ENCODE results near the gene GCLM. TPM values are rescaled to one million over a fixed set of nuclear protein-coding genes. Genes with fewer than 3 reads are reported as not detected.
A peak's percentile ranks its signal among the peaks of the same experiment; 100 is the strongest.
"Not testable (repeated sequence)": the region's sequence is repeated elsewhere in the genome, so short reads cannot be mapped to it uniquely, and the experiment has no call there.

Gene GCLM
- 10 to 100 TPM; 13.5 to 14.0 TPM for total RNA-seq
- long read RNA-seq, full-length matches to known transcripts = 54 of 59 reads
- long read RNA-seq, partial matches to known transcripts = 0 of 59 reads
- long read RNA-seq, other reads (novel, unspliced or antisense) = 5 of 59 reads

DNA sequence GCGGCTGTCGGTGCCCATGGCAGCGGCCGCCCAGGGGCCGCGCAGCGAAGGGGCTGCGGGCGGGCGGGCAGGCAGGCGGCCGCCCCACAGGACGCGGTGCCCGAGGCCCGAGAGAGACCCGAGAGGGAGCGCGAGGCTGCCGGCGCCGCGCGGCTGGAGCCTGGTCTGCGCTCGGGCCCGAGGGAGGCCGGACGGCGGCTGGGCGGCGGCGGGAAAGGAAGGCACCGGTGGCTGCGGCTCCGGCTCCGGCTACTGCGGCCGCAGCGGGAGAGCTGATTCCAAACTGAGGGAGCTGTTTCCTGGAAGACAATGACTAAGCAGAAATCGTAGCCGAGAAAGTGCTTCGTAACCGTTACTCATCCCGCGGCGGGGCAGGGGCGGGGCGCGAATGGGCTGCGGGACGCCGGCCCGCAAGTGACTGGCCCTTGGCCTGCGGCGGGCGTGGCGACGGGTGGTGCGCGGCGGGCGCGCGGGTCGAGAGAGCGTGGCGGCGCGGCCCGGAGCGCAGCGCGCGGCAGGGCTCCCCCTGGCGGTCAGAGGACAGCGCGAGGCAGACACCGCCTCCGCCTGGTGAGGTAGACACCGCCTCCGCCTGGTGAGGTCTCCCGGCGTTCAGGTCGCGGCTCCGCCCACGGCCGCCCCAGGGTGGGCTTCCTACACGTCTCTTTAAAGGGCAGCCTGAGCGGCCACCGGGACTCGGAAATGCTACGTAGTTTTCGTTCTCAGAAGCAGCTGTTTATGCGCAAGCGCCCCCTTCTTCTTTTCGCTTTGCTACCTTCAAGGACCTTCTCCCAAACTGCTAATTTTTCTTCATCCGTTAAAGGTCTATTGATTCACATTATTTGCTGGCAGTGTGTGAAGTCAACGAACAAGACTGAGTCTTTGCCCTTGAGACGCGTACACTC lies at the start of gene GCLM:
Gene GCLM (minus strand): TSS at position 285 of the 905 bp plus-strand sequence. CDS start 267 bp downstream, at position 18.
- DNase-seq (peak; percentile 91 to 95), ATAC-seq (peak; percentile 95)
- intact Hi-C loops (cut with DNase I, micrococcal nuclease) = no loop called here

DNA sequence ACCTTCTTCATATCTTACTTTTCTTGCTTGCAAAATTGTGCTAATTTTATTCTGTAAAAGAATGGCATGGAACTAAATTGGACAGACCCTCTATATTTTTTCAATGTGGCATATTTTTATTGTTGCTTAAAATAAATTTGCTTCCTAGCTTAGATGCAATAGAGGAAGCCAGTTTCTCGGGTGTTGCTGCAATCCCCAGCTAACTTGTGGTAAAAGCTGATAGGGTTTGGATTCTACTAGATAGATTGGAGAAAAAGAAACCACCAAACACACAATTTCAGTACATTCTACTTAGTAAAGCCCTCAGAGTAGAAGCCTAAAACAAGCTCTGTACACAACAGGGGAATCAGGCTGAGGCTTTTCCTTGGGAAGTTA lies 49.5 kb upstream of the GCLM start:
- ATAC-seq (no peak), DNase-seq (no peak)
- intact Hi-C loops (cut with DNase I, micrococcal nuclease) = no loop called here

DNA sequence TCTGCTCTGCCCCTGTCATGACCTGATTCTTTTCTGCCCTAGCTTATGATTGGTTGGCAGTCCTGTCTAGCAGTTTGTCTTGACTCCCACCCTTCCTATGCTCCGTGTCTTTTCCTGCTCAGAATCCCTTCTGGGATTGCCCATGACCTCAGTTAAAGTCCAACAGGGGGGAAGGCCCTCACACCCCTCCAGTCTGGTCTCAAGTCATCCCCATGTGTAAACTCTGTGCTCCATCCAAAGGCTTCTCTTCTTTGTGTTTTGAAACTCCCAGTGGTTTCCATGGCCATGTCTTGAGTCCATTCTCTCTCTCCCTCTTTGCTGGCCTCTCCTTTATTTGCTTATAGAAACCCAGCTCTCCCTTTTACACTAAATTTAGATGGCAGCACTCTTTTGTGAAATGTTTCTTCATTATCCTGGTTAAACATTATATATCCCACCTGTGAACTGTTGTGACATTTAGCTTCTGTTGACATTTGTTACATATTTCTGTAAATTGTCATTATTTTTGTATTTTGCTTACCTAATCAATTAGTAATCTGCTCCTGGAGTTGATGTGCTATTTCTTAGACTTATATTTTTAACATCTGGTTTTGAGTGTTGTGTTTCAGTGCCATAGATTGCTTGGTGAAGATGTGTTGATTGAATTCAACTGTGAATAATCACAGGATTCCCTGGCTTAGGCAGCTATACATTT lies 48.9 kb upstream of the GCLM start:
- intact Hi-C loops (cut with DNase I, micrococcal nuclease) = no loop called here
- DNase-seq (no peak), ATAC-seq (no peak)

- intact Hi-C loops (cut with DNase I, micrococcal nuclease) = no loop called here
- DNase-seq (no peak), ATAC-seq (no peak)
Measured at GRCh38 chr1:93955765-93956164, 46.5 kb upstream of the GCLM start.

- peak; percentile 64 for ATAC-seq
- intact Hi-C loops (cut with DNase I, micrococcal nuclease); DNase-seq: not testable (repeated sequence)
Measured at GRCh38 chr1:93947002-93947686, 37.9 kb upstream of the GCLM start.

DNA sequence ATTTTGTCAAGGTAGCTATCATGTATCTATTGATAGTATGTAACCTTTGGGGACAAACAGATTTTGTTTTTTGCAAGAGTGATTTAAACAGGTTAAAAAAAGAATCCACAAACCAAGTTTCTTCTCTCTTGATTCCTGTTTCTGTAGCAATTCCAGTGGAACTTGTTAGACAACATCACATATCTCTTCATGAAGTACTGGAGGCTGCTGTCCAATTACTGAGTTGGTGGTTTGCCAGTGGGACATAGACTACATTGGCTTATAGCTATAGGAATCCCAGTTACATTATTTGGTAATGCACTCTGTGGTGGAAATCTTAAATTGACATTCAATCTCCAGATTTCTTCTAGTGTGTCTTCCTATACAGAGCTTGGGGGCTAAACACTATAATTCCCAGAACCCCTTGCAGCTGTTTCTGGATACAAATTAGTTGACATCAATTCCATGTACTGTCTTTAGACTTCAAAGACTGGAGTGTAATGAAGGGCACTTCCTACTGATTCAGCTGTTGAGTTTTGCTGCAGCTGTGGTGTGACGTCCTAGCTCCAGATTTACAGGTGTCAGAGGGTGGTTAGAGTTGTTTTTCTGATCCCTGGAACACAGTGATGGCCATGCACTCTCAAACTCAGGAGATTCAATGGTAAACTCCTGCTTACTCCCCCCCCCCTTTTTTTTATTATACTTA lies 29.4 kb upstream of the GCLM start:
- intact Hi-C loops (cut with DNase I, micrococcal nuclease) = no loop called here
- ATAC-seq (no peak), DNase-seq (no peak)

DNA sequence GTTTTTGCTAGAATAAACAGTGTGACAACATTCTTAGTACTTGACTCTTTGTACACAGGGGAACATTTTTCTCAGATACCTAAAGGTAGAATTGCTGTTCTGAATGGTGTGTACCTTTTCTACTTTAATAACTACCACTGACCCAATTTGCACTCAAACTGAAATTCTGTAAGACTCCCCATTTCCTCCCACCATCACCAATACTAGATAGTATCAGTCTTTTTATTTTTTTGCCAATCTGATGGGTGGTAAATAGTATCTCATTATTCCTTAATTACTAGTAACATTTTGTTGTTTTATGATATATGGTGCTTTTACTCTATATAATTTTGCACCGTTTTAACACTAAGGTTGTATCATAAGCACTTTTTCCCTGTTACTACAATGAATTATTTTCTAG lies 28.8 kb upstream of the GCLM start:
- DNase-seq (no peak), ATAC-seq (no peak)
- intact Hi-C loops (cut with DNase I, micrococcal nuclease) = no loop called here

- ATAC-seq (no peak), DNase-seq (no peak)
- intact Hi-C loops (cut with DNase I, micrococcal nuclease) = no loop called here
Measured at GRCh38 chr1:93925206-93925605, 16.0 kb upstream of the GCLM start.

- DNase-seq (no peak), ATAC-seq (no peak)
- intact Hi-C loops (cut with DNase I, micrococcal nuclease) = loop anchor here in 1 of 2 donors (5.0 kb wide), 1 partner anchor 103 kb away; no protein-coding TSS in a partner anchor
Measured at GRCh38 chr1:93919780-93920179, 10.6 kb upstream of the GCLM start.

- DNase-seq (no peak), ATAC-seq (no peak)
- intact Hi-C loops (cut with DNase I, micrococcal nuclease) = no loop called here
Measured at GRCh38 chr1:93917302-93917701, 8.1 kb upstream of the GCLM start.

- DNase-seq; ATAC-seq; intact Hi-C loops (cut with DNase I, micrococcal nuclease): not testable (repeated sequence)
Measured at GRCh38 chr1:93910880-93911279, 1.6 kb upstream of the GCLM start.

GRCh38 chr1:93910305-93910704 lies 1.1 kb upstream of the GCLM start:
- no peak for ATAC-seq
- no peak for DNase-seq
- intact Hi-C loops (cut with DNase I, micrococcal nuclease) = no loop called here

DNA sequence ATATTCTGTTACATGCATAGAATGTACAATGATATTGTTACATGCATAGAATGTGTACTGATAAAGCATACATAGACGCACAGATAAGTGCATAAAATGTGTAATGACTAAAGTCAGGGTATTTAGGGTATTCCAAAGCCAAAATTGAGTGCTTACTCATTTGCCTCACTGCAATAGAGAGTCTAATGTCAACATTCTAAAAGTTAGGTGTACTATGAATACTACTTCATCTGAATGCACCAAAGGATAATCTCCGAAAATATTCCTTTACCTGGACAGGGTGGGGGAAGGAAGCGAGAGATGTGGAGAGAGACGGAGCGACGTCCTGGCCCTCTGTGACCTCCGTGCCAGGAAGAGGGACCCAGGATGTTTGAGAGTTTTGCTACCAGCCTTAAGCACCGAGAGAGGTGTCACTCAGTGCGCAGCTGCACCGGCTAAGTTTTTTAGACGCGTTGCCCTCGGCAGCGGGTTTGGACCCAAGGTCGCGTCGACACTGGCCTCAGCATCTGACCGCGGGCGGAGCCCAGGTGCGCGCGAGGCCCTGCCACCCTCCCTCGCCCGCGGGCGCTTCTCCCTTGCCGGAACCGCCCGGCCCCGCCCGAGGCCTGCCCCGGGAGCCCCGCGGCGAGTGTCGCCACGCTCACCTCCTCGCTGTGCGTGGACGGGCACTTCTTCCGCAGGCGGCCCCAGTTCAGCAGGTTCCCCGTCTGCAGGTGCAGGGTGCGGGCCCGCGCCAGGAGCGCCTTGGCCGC lies 660 bp downstream of the GCLM start:
- ATAC-seq (peak; percentile 73), DNase-seq (peak; percentile 53 to 76)
- intact Hi-C loops (cut with DNase I, micrococcal nuclease) = no loop called here

- intact Hi-C loops (cut with DNase I, micrococcal nuclease) = no loop called here
- DNase-seq = peak in 1 of 2 donors; percentile 20
- ATAC-seq = no peak
Measured at GRCh38 chr1:93907718-93908117, 1.5 kb downstream of the GCLM start.

DNA sequence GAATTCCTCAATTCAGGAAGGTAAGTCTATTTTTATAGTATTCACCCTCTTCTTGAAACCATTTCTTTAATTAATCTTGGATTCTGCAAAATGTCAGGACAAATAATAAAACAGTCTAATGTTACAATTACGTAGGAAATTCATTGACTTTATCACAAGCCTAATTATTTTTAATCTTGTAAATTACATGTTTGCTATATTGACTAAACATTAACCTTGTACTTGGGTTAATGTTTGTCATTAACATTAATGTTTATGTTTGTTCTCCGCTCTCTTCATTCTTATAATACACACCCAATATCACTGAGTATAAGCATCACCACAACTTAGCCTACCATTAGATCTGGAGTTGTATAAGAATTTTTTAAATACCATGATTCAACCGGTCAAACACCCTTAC lies 2.8 kb downstream of the GCLM start:
- ATAC-seq (no peak), DNase-seq (no peak)
- intact Hi-C loops (cut with DNase I, micrococcal nuclease) = no loop called here

DNA sequence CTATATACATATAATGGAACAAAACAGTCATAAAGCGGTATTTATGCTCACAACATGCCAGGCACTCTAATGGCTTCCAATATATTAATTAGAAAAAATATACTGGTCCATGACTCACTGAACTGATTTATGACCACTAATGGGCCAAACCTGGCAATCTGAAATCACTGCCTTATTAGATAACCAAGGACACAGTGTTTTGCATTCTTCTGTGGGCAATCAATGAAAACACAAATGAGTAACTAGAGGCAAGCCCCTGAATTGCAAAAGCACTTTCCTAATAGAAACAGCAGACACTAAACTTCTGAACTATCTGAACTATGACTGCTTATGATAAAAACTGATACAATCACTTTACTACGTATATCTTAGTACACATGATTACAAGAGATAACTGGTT lies 3.5 kb downstream of the GCLM start:
- no peak for DNase-seq
- intact Hi-C loops (cut with DNase I, micrococcal nuclease) = no loop called here
- ATAC-seq = no peak

DNA sequence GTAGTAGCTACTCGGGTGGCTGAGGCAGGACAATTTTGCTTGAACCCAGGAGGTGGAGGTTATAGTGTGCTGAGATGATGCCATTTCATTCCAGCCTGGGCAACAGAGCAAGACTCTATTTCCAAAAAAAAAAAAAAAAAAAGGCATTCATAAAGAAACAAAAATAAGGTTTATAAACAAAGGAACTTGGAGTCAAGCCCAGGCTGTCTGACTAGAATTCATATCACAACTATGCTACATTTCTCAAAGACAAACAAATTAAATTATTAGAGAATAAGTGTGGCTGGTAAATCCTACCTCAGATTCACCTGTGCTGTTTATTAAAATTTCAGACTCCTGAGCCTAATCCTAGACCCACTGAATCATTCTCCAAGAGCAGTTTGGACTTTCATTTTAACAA lies 4.2 kb downstream of the GCLM start:
- intact Hi-C loops (cut with DNase I, micrococcal nuclease) = no loop called here

DNA sequence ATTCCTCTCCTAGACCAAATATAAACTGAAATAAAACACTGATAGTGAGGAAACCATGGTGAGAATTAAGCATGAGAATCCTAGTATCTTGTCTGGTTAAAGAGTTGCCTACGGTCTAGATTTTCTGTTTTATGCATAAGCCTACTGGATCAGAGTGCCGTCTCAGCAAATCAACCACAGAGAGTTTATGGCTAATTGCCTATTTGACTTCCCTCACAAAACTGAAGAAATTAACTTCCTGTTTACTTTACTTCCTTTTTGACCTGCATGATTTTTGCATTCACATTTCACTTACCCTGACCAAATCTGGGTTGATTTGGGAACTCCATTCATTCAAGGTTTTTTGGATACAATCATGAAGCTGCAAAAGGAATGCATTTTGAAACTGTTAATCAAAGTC lies 5.0 kb downstream of the GCLM start:
- peak; percentile 41 for ATAC-seq
- DNase-seq = no peak
- intact Hi-C loops (cut with DNase I, micrococcal nuclease) = no loop called here

More for the DNA sequence above, 4.2 kb downstream of the GCLM start:
- no peak for DNase-seq
- ATAC-seq = no peak
